Cardiac septum (tissue), 1 donor: ENCODE results near the gene CHAT. TPM values are rescaled to one million over a fixed set of nuclear protein-coding genes. Genes with fewer than 3 reads are reported as not detected.

ENCODE experiments used
- DNase-seq: peaks from one replicate; pipeline ENCODE4 v3.0.0-alpha.2; 2020; ENCODE audit warnings: low spot score
- intact Hi-C: fragments of 100-400 bp; cut with DNase I; formaldehyde crosslinking; loops from one replicate; pipeline ENCODE4 v1.14.0; 2022
- total RNA-seq: library from RNA; stranded (reverse); fragmentation: NEBNext Ultra II Directional; extraction: Animal tissue kit (Norgen Biotek cat#: 25700); gene quantifications from one replicate; pipeline ENCODE4 v1.2.1, GENCODE V29; 2021
- donor health status: DM: no; HTN: no; CAD: no.

Gene CHAT
- total RNA-seq, 1 donor from 2014 or later = not detected

- DNase-seq = peak; percentile 66
- intact Hi-C loops = loop anchor here (10.0 kb wide), 1 partner anchor 629 kb away; no protein-coding TSS in a partner anchor
These were observed 17.9 kb upstream of the CHAT start for GRCh38 chr10:49595713-49596492.

- intact Hi-C loops = loop anchor here (10.0 kb wide), 1 partner anchor 628 kb away; no protein-coding TSS in a partner anchor
- peak; percentile 60 for DNase-seq
These were observed 17.4 kb upstream of the CHAT start for GRCh38 chr10:49596493-49596809.

- peak; percentile 14 for DNase-seq
These were observed 17.0 kb upstream of the CHAT start for GRCh38 chr10:49596836-49597235.

GRCh38 chr10:49597426-49598163 is 16.2 kb upstream of the CHAT start:
- DNase-seq = peak; percentile 55
- intact Hi-C loops = loop anchor here (10.0 kb wide), 1 partner anchor 627 kb away; no protein-coding TSS in a partner anchor

More at GRCh38 chr10:49596836-49597235, 17.0 kb upstream of the CHAT start:
- intact Hi-C loops = loop anchor here (10.0 kb wide), 1 partner anchor 628 kb away; no protein-coding TSS in a partner anchor

GRCh38 chr10:49598164-49598856 is 15.5 kb upstream of the CHAT start:
- intact Hi-C loops = loop anchor here (10.0 kb wide), 1 partner anchor 626 kb away; no protein-coding TSS in a partner anchor

GRCh38 chr10:49598986-49599385 is 14.9 kb upstream of the CHAT start:
- DNase-seq = peak; percentile 39
- intact Hi-C loops = loop anchor here (10.0 kb wide), 1 partner anchor 626 kb away; no protein-coding TSS in a partner anchor

More at GRCh38 chr10:49598164-49598856, 15.5 kb upstream of the CHAT start:
- DNase-seq = peak; percentile 51

GRCh38 chr10:49599546-49599945 is 14.3 kb upstream of the CHAT start:
- intact Hi-C loops = loop anchor here (10.0 kb wide), 1 partner anchor 625 kb away; no protein-coding TSS in a partner anchor
- DNase-seq = peak; percentile 47

GRCh38 chr10:49600046-49600445 is 13.8 kb upstream of the CHAT start:
- peak; percentile 4 for DNase-seq
- intact Hi-C loops = no loop called here

GRCh38 chr10:49600781-49601400 is 12.9 kb upstream of the CHAT start:
- DNase-seq = peak; percentile 58
- intact Hi-C loops = no loop called here

- intact Hi-C loops = no loop called here
- DNase-seq = peak; percentile 46
These were observed 12.0 kb upstream of the CHAT start for GRCh38 chr10:49601857-49602256.

- intact Hi-C loops = no loop called here
- no peak for DNase-seq
These were observed 11.3 kb upstream of the CHAT start for GRCh38 chr10:49602380-49603023.

- peak; percentile 67 for DNase-seq
- intact Hi-C loops = no loop called here
These were observed 8.5 kb upstream of the CHAT start for GRCh38 chr10:49605216-49605938.

GRCh38 chr10:49605939-49606509 is 7.8 kb upstream of the CHAT start:
- intact Hi-C loops = no loop called here
- peak; percentile 39 for DNase-seq

GRCh38 chr10:49606981-49607535 is 6.8 kb upstream of the CHAT start:
- DNase-seq = peak; percentile 76
- intact Hi-C loops = no loop called here

GRCh38 chr10:49608166-49609005 is 5.5 kb upstream of the CHAT start:
- peak; percentile 36 for DNase-seq
- intact Hi-C loops = no loop called here

GRCh38 chr10:49609006-49609282 is 4.9 kb upstream of the CHAT start:
- DNase-seq = no peak
- intact Hi-C loops = no loop called here
